ENCODE data around the gene SIRPA.

SIRPA gene

DNA sequence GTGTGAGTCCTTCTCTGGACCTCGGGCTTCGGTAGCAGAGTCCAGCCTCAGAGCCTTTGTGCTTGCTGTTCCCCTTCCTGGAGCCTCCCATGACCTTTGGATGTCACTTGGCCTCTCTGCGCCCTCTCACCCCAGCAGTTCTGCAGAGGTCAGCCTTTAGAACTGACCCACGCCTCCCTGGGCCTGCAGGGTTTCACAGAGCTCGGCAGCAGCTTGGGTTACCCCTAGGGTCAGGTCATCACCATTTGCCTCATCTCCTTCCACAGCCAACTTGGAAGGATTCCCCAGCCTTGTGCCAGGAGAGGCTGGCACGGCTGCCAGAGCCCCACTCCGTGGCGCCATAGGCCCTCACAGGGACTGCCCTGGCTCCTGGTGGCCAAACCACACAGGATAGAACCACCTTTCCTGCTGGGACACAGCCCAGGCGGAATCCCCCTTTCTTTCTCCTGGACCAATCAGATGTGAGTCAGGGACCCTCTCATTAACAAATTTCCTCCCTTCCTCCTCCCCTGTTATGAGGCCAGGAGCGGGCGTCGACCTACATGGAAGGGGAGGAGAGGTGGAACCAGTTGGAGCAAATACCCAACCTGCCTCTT lies 13.9 kb upstream of the SIRPA start:
- TF ChIP-seq YY1 (IDR thresholded peaks at IDR 0.05; ENCODE audit: insufficient read depth, insufficient read length) (no peak), SUZ12 (IDR thresholded peaks at IDR 0.05; ENCODE audit: extremely low read depth, insufficient read depth, insufficient read length) (no peak), ZNF274 (IDR thresholded peaks at IDR 0.05; ENCODE audit: low read depth, low read length) (no peak)
- Histone ChIP-seq H3K36me3 (ENCODE audit: insufficient read depth, insufficient read length, low read length) (no peaks in the 10 kb centered on the region), H3K27me3 (ENCODE audit: insufficient read depth, insufficient read length) (no peaks in the 10 kb centered on the region), H3K4me3 (ENCODE audit: insufficient read length, low read depth) (no peak overlapping the region), H3K9ac (ENCODE audit: insufficient read length, low read depth) (no peak overlapping the region), H3K4me1 (ENCODE audit: insufficient read depth, insufficient read length) (peaks cover 6% of the 10 kb centered on the region), H3K9me3 (ENCODE audit: insufficient read depth, low read length) (no peaks in the 10 kb centered on the region)
- DNase-seq (ENCODE audit: low read depth, low spot score), result no peak

DNA sequence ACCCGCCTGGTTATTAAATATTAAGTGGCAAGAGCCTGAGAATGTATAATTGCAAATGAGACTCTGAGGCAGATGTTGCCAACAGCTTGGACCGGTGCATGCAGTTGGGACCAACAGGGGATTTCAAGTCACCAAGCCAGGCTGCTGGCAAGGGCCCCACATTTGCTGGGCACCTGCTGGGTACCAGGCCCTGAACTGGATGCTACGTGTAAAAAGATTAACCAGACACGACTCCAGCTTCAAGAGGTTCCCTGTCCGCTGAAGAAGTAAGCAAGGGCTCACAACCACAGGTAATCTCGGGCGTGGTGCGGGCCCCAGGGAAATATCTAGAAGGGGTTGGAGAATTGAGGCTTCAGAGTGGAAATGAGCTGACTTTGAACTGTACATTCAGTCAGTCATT lies 13.2 kb upstream of the SIRPA start:
- Histone ChIP-seq H3K9me3 (ENCODE audit: insufficient read depth, low read length) (no peaks in the 10 kb centered on the region), H3K9ac (ENCODE audit: insufficient read length, low read depth) (no peak overlapping the region), H3K27me3 (ENCODE audit: insufficient read depth, insufficient read length) (no peaks in the 10 kb centered on the region), H3K4me3 (ENCODE audit: insufficient read length, low read depth) (no peak overlapping the region), H3K36me3 (ENCODE audit: insufficient read depth, insufficient read length, low read length) (no peaks in the 10 kb centered on the region), H3K4me1 (ENCODE audit: insufficient read depth, insufficient read length) (peaks cover 6% of the 10 kb centered on the region)
- TF ChIP-seq ZNF274 (IDR thresholded peaks at IDR 0.05; ENCODE audit: low read depth, low read length) (no peak), YY1 (IDR thresholded peaks at IDR 0.05; ENCODE audit: insufficient read depth, insufficient read length) (no peak), SUZ12 (IDR thresholded peaks at IDR 0.05; ENCODE audit: extremely low read depth, insufficient read depth, insufficient read length) (no peak)
- DNase-seq (ENCODE audit: low read depth, low spot score), result no peak

DNA sequence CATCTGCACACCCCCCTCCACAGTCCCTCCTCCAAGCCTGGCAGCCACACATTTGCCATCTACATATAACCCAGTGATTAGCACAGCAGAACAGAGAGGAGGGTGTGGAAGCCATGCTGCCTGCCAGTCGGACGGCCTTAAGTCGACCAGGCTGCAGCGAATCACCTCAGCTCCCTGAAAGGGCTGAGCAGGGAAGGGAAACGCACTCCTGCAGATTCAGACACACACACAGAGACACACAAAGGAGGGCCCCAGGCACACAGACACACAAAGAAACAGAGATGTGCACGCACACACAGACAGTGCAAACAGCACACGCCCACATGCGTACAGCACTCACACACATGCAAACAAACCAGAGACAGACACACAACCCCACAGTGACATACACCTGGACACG lies 11.2 kb upstream of the SIRPA start:
- H3K27me3 ChIP-seq (ENCODE audit: insufficient read depth, insufficient read length), result no peaks in the 10 kb centered on the region

DNA sequence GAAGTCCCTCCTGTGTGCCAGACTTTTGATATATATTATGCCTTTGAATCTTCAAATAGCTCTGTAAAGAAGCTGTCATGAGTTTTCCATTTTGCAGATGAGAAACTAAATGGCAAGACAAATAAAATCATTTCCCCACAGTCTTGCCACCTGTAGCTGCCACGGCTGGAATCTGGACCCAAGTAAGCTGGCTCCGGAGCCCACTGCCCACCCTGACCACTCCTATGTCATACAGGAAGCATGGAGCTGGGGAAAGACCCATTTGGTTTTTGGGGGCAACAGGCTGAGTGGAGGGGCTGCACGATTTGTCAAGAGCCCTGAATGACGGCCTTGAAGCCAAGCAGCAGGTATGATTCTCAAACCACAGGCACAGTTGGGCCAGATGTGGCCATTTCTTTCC lies 10.0 kb upstream of the SIRPA start:
- no peak overlapping the region for H3K4me3 ChIP-seq (ENCODE audit: insufficient read length, low read depth)
- no peak overlapping the region for H3K9ac ChIP-seq (ENCODE audit: insufficient read length, low read depth)
- H3K27me3 ChIP-seq (ENCODE audit: insufficient read depth, insufficient read length), result no peaks in the 10 kb centered on the region
- no peaks in the 10 kb centered on the region for H3K36me3 ChIP-seq (ENCODE audit: insufficient read depth, insufficient read length, low read length)
- no peak for DNase-seq (ENCODE audit: low read depth, low spot score)
- TF ChIP-seq SUZ12 (IDR thresholded peaks at IDR 0.05; ENCODE audit: extremely low read depth, insufficient read depth, insufficient read length) (no peak), YY1 (IDR thresholded peaks at IDR 0.05; ENCODE audit: insufficient read depth, insufficient read length) (no peak), ZNF274 (IDR thresholded peaks at IDR 0.05; ENCODE audit: low read depth, low read length) (no peak)
- peaks cover 4% of the 10 kb centered on the region for H3K4me1 ChIP-seq (ENCODE audit: insufficient read depth, insufficient read length)
- no peaks in the 10 kb centered on the region for H3K9me3 ChIP-seq (ENCODE audit: insufficient read depth, low read length)

More for the DNA sequence above, 11.2 kb upstream of the SIRPA start:
- peaks cover 6% of the 10 kb centered on the region for H3K4me1 ChIP-seq (ENCODE audit: insufficient read depth, insufficient read length)
- no peaks in the 10 kb centered on the region for H3K36me3 ChIP-seq (ENCODE audit: insufficient read depth, insufficient read length, low read length)
- DNase-seq (ENCODE audit: low read depth, low spot score), result no peak
- no peaks in the 10 kb centered on the region for H3K9me3 ChIP-seq (ENCODE audit: insufficient read depth, low read length)
- H3K9ac ChIP-seq (ENCODE audit: insufficient read length, low read depth), result no peak overlapping the region
- H3K4me3 ChIP-seq (ENCODE audit: insufficient read length, low read depth), result no peak overlapping the region
- no peak for TF ChIP-seq ZNF274 (IDR thresholded peaks at IDR 0.05; ENCODE audit: low read depth, low read length)
- TF ChIP-seq SUZ12 (IDR thresholded peaks at IDR 0.05; ENCODE audit: extremely low read depth, insufficient read depth, insufficient read length), result no peak
- TF ChIP-seq YY1 (IDR thresholded peaks at IDR 0.05; ENCODE audit: insufficient read depth, insufficient read length), result no peak

DNA sequence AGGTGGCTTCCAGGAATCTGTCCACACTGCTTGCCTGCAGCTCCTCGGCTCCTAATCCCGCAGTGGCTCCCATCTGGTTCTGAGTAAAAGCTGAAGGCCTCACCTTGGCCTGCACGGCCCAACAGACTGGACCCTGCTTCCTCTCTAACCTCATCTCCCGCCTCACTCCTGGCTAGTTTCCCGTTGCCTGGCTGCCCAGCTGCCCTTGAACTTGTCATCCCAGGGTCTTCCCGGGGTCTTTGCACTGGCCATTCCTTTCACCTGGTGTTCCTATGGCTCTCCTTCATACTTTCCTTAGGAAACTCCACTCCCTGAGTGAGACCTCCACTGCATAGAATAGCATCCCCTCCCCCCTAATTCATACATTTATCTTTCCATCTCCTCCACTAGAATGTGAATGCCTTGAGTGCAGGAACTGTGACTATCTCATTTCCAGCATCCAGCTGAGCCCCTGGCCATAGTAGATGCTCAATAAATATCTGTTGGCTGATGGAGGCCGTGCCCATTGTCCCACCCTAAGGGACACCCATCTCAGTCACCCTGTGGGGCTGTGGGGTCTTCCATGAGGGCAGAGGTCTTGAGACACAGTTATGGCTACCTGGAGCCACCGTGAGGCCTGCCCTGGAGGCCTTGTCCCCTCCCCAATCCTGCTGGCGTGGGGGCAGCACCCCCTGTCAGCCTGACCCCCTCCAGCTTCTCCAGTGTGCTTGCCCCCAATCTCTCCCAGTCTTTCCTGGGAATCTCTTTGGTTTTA lies 9.1 kb upstream of the SIRPA start:
- Histone ChIP-seq H3K4me1 (ENCODE audit: insufficient read depth, insufficient read length) (peaks cover 10% of the 10 kb centered on the region), H3K27me3 (ENCODE audit: insufficient read depth, insufficient read length) (no peaks in the 10 kb centered on the region), H3K9ac (ENCODE audit: insufficient read length, low read depth) (no peak overlapping the region), H3K36me3 (ENCODE audit: insufficient read depth, insufficient read length, low read length) (no peaks in the 10 kb centered on the region), H3K9me3 (ENCODE audit: insufficient read depth, low read length) (no peaks in the 10 kb centered on the region), H3K4me3 (ENCODE audit: insufficient read length, low read depth) (no peak overlapping the region)
- DNase-seq (ENCODE audit: low read depth, low spot score), result no peak
- no peak for TF ChIP-seq YY1 (IDR thresholded peaks at IDR 0.05; ENCODE audit: insufficient read depth, insufficient read length)
- no peak for TF ChIP-seq ZNF274 (IDR thresholded peaks at IDR 0.05; ENCODE audit: low read depth, low read length)
- TF ChIP-seq SUZ12 (IDR thresholded peaks at IDR 0.05; ENCODE audit: extremely low read depth, insufficient read depth, insufficient read length), result no peak

DNA sequence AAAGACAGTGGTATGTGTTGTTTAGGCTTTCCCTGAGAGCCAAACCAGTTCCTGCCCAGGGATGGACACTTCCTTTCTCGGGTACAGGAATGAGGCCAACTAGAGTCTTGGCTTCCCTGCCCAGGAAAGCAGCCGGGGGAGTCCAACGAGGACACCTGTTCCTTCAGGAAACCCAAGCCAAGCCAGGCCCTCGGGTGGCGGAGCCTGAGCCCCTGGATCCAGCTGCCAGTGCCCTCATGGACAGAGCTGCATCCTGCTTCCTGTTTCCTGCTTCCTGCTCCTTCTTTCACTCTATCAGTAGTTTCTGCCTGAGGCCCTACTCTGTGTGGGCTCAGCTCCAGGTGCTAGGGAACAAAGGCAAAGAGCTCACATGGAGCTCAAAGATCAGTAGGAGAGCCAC lies 7.9 kb upstream of the SIRPA start:
- no peak for TF ChIP-seq YY1 (IDR thresholded peaks at IDR 0.05; ENCODE audit: insufficient read depth, insufficient read length)
- TF ChIP-seq SUZ12 (IDR thresholded peaks at IDR 0.05; ENCODE audit: extremely low read depth, insufficient read depth, insufficient read length), result no peak
- TF ChIP-seq ZNF274 (IDR thresholded peaks at IDR 0.05; ENCODE audit: low read depth, low read length), result no peak
- H3K36me3 ChIP-seq (ENCODE audit: insufficient read depth, insufficient read length, low read length), result no peaks in the 10 kb centered on the region
- no peaks in the 10 kb centered on the region for H3K9me3 ChIP-seq (ENCODE audit: insufficient read depth, low read length)
- no peak overlapping the region for H3K4me3 ChIP-seq (ENCODE audit: insufficient read length, low read depth)
- H3K4me1 ChIP-seq (ENCODE audit: insufficient read depth, insufficient read length), result peaks cover 10% of the 10 kb centered on the region
- H3K9ac ChIP-seq (ENCODE audit: insufficient read length, low read depth), result no peak overlapping the region
- H3K27me3 ChIP-seq (ENCODE audit: insufficient read depth, insufficient read length), result no peaks in the 10 kb centered on the region
- DNase-seq (ENCODE audit: low read depth, low spot score), result no peak

DNA sequence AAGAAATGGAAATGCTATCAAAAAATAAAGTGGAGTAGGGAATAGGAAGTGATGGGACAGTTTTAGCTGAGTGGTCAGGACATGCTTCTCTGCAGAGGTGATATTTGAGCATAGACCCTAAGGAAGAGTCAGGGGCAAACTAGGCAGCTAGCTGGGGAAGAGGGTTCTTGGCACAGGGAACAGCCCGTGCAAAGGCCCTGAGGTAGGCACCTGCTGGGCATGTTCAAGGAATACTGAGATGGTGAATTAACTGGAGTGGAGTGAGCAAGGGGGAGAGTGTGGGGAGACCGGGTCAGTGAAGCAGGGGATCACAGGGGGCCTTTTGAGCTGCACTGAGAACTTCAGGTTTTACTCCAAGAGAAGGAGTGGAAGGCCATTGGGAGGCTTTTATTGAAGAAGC lies 7.5 kb upstream of the SIRPA start:
- peaks cover 10% of the 10 kb centered on the region for H3K4me1 ChIP-seq (ENCODE audit: insufficient read depth, insufficient read length)
- no peaks in the 10 kb centered on the region for H3K27me3 ChIP-seq (ENCODE audit: insufficient read depth, insufficient read length)
- TF ChIP-seq SUZ12 (IDR thresholded peaks at IDR 0.05; ENCODE audit: extremely low read depth, insufficient read depth, insufficient read length) (no peak), YY1 (IDR thresholded peaks at IDR 0.05; ENCODE audit: insufficient read depth, insufficient read length) (no peak), ZNF274 (IDR thresholded peaks at IDR 0.05; ENCODE audit: low read depth, low read length) (no peak)

More for the DNA sequence above, 7.5 kb upstream of the SIRPA start:
- Histone ChIP-seq H3K9me3 (ENCODE audit: insufficient read depth, low read length) (no peaks in the 10 kb centered on the region), H3K36me3 (ENCODE audit: insufficient read depth, insufficient read length, low read length) (no peaks in the 10 kb centered on the region), H3K9ac (ENCODE audit: insufficient read length, low read depth) (no peak overlapping the region), H3K4me3 (ENCODE audit: insufficient read length, low read depth) (no peak overlapping the region)
- no peak for DNase-seq (ENCODE audit: low read depth, low spot score)

Measured in NT2/D1 (cell line).